ENCODE results near the gene SIK3.
"Not testable (repeated sequence)": the region's sequence is repeated elsewhere in the genome, so short reads cannot be mapped to it uniquely, and the experiment has no call there.

DNA sequence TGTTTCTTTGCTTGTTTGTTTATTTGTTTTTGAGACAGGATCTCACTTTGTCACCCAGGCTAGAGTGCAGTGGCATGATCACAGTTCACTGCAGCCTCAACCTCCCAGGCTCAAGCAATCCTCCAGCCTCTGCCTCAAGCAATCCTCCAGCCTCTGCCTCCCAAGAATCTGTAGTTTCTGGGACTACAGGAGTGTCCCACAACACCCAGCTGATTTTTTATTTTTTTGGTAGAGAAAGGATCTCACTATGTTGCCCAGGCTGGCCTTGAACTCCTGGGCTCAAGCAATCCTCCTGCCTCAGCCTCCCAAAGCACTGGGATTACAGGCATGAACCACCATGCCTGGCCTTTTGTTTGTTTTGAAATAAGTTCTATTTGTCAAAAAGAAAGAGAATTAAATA is 296.6 kb downstream of the SIK3 start:
- TF ChIP-seq, protein P1, sequence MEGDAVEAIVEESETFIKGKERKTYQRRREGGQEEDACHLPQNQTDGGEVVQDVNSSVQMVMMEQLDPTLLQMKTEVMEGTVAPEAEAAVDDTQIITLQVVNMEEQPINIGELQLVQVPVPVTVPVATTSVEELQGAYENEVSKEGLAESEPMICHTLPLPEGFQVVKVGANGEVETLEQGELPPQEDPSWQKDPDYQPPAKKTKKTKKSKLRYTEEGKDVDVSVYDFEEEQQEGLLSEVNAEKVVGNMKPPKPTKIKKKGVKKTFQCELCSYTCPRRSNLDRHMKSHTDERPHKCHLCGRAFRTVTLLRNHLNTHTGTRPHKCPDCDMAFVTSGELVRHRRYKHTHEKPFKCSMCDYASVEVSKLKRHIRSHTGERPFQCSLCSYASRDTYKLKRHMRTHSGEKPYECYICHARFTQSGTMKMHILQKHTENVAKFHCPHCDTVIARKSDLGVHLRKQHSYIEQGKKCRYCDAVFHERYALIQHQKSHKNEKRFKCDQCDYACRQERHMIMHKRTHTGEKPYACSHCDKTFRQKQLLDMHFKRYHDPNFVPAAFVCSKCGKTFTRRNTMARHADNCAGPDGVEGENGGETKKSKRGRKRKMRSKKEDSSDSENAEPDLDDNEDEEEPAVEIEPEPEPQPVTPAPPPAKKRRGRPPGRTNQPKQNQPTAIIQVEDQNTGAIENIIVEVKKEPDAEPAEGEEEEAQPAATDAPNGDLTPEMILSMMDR (IDR thresholded peaks at IDR 0.05) = not testable (repeated sequence)
- TF ChIP-seq RAD21 (IDR thresholded peaks at IDR 0.05; ENCODE audit: low read length); FOXJ3 (CRISPR knock-in tag; IDR thresholded peaks at IDR 0.05); RFX5 (IDR thresholded peaks at IDR 0.05; ENCODE audit: low read length): not testable (repeated sequence)
- TF ChIP-seq, protein P2, sequence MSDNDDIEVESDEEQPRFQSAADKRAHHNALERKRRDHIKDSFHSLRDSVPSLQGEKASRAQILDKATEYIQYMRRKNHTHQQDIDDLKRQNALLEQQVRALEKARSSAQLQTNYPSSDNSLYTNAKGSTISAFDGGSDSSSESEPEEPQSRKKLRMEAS (IDR thresholded peaks at IDR 0.05; ENCODE audit: low read depth) = not testable (repeated sequence)
